Measurements from ENCODE around the gene TMEM52B.
"Not testable (repeated sequence)": the region's sequence is repeated elsewhere in the genome, so short reads cannot be mapped to it uniquely, and the experiment has no call there.

TMEM52B gene

DNA sequence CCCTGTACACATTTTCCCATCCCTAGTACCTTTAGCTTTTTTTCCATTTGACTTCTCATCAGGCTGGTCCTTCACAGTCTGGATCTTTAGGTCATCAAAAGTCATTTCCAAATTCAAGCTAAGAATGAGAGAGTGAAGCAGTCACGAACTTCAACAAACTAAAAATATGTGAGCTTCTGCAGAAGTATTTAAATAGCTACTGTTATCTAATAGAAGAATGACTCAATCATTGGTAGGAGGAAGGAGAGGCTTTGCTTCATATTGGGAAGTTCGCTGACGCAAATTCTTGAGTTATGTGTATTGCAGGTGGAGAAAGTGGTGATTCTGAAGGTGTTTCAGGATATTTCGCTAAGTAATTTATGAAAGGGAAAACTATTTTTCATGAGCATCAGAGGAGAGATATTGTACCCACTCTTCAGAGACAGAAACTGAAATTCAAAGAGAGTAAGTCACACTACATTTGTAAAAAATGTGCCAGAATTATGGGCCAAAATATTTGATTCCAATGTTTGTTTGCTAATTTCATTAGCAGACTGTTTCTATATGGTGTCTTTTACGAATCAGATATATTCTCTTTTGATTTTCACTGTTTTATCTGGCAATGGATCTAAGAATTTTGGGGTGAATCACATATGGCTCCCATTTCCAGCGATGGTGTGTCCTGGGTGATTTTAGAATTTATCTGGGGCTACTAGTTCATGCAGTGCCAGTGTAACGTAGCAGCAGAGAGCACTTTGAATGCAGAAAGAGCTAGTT is 6.7 kb upstream of the TMEM52B start, which contains the start of gene OLR1:
Gene OLR1 (minus strand): TSS at position 160 of the 756 bp plus-strand sequence. CDS start 55 bp downstream, at position 105.
- DNase-seq (ENCODE audit: low spot score): no peak

DNA sequence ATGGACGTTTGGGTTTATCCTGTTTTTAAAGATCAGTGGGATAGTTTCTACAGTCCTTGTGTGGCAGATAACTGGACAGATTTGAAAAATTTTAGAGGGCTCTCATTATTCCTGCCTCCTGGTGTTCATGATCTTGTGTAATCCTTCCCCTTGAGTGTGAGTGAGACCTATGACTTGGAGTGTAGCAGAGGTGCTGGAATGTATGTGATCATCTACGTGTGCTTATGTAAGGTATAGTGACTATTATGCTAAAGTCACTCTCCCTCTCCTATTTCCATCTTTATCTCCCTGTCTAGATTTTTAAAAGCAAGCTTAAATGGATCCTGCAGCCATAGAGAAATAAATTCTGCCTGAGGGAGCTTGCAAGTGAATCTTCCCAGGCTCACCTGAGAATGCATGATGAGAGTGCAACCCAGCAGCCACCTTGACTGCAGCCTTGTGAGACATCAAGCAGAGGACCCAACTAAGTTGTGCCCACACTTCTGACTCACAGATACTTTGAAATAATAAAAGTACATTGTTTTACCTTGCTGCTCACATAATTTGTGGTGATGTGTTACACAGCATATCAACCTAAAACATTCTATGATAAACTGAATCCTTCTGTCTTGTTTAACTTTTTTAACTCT is 3.7 kb upstream of the TMEM52B start:
- no peak for DNase-seq (ENCODE audit: low spot score)

DNA sequence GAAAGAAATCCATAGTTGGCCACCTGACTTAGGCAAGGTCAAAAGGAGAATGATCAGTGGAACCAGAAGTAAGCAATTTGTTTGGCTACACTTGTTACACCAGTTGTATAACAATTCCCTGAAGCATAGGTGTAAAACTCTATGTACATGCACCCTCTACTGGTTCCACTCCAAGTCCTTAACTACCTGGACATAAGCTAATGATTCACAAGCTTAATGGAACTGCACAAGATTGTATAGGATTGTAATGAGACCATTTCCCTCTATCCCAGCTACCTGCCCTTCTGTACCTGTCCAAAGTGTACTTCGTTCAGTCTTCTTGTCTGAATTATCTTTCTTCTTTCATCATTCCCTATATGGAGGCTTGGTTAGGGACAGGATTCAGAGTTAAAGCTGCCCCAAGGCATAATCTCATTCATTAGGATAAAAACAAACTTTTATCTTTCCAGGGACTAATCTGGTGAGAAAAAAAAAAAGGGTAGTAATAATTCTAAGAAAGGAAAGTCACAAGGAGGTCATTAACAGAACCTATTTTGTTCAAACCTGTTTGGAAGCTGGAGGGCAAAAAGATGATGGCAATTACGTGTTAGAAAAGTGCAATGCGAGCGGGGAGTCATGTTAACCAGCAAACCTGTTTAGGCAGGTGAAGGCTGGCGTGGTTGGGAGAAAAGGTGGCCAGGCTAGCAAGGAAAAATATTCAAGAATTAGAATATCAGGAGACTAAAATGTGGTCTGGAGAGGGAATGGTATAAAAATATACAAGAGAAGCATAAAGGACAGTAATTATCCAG is 2.8 kb upstream of the TMEM52B start:
- no peak for DNase-seq (ENCODE audit: low spot score)

DNA sequence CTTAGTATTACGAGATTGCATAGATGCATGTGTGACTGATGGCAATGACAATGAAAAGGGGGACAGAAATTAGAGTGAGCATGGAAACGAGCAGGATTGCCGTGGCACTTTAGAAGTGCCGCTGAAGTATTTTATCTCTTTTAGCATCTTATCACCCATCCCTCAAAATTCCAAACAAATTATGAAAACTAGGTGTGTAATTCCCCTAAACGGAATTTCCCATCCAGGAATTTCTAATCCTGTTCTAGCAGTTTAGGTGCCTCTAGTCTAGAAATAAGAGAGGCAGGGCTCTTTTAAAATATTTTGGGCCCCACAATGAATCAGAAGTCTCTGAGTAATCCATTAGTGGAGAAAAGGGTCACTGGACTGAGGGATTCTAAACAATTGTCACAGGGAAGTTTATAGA is 947 bp downstream of the TMEM52B start:
- no peak for DNase-seq (ENCODE audit: low spot score)

DNA sequence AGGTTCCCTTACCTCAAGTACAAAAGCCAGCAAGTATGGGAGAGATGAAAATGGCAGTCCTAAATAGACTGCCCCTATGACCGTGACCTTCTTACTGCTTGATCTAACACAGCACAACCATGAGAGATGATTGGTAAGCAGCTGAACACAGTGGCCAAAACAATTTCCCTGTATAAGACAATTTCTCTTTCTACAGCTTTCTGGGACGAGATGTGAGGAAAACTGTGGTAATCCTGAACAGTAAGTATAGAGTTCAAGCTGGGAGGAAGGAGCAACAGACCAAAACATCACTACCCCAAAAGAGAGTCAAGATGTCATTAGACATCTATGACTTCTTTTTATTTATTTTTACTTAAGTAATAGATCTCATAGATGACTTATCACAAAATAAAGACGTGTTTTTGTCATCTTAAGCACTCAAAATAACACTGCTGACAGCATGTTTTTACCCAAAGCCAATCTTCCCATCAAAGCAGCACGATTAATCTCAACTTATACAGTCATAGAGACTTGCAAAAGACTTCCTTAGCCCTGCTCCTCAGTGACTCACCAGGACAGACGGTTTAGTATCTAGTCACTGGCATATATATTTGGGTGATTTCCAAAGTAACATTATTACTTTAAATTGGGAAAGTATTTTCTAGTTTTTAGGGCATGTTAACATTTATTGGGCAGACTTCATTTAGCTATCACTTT is 3.7 kb downstream of the TMEM52B start:
- no peak for DNase-seq (ENCODE audit: low spot score)

DNA sequence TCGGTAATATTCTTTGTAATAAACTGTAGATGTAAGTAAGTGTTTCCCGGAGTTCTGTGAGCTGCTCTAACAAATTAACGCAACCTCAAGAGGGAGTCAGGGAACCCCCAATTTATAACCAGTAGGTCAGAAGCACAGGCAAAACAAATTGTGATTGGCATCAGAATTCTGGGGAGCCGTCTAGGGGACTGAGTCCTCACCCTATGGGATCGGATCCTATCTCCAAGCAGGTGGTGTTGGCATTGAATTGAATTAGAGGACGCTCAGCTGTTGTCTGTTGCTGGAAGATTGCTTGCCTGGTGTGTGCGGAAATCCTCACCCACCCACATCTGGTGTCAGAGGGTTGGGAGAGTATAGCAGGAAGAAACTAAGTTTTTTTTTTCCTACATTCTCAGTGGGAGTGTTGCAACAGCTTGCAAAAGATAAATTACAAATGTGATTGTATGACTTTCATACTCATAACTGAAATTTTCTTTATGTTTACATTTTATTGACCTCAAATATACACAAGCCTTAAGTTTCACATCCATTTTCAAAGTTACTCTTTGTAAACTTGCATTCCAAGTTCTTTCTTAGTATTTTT is 5.5 kb downstream of the TMEM52B start:
- DNase-seq (ENCODE audit: low spot score): no peak

DNA sequence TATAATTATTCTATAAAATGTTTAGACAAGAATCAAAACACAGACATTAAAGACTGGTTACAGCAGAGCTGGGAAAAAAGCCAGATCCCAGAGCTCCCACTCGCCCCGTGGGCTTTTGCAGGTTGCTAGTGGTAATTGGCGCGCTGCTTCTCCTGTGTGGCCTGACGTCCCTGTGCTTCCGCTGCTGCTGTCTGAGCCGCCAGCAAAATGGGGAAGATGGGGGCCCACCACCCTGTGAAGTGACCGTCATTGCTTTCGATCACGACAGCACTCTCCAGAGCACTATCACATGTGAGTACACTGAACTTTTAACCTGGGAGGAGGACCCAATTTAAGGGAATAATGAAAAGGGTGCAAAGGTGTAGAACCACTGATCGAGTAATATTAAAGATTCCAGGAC is 7.5 kb downstream of the TMEM52B start:
- no peak for DNase-seq (ENCODE audit: low spot score)

DNA sequence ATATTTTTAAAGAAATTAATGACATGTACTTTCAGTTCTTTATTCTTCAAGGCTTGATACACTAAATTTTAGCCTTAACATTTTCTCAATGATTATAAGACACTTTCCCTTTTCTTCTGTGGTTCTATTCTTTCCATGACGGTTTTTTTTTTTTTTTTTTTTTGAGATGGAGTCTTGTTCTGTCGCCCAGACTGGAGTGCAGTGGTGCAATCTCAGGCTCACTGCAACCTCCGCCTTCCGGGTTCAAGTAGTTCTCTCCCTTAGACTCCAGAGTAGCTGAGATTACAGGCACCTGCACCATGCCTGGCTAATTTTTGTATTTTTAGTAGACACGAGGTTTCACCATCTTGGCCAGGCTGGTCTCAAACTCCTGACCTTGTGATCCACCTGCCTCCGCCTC is 8.1 kb downstream of the TMEM52B start:
- not testable (repeated sequence) for DNase-seq (ENCODE audit: low spot score)

DNA sequence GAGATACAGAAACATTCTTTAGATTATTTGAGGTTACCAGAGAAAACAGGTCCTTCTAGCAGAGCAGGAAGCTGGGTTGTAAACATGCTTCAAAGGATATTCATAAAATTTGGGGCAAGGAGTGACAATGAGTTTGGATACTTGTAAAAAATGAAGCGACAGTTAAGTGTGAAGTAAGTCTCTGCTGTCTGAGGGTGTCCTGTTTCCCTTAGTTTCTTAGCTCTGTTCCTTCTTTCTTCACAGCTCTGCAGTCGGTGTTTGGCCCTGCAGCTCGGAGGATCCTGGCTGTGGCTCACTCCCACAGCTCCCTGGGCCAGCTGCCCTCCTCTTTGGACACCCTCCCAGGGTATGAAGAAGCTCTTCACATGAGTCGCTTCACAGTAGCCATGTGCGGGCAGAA is 10.8 kb downstream of the TMEM52B start:
- no peak for DNase-seq (ENCODE audit: low spot score)

DNA sequence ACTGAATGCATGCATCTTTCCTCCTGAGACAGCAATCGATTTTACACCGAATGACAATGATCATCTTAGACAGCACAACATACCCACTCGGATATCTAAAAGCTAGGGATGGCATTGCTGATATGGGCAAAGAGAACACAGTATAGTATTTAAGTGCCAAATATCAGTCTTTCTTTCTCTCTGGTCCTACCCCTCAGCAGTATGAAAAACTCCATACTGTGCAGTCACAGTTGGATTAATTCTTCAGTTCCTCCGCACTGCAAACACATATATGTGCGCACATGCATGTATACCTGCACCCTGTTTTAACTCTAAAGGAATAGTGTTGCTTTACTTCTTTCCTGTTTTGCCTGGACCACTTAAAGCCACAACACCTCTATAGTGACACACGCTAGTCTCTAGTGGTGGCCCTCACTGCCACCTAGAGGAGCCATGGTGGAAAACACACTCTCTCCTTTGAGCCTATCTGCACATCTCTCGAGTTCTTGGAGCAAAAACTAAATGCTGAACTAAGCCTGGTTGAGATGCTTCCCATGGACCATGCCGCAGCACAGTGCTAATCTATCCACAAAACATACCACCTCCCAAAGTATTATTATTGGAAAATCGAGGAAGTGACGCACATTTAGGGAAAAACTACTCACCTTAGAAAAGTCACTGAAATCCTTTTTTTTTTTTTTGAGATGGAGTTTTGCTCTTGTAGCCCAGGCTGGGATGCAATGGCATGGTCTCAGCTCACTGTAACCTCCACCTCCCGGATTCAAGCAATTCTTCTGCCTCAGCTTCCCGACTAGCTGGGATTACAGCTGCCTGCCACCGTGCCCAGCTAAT is 11.9 kb downstream of the TMEM52B start:
- DNase-seq (ENCODE audit: low spot score): peak; percentile 64

DNA sequence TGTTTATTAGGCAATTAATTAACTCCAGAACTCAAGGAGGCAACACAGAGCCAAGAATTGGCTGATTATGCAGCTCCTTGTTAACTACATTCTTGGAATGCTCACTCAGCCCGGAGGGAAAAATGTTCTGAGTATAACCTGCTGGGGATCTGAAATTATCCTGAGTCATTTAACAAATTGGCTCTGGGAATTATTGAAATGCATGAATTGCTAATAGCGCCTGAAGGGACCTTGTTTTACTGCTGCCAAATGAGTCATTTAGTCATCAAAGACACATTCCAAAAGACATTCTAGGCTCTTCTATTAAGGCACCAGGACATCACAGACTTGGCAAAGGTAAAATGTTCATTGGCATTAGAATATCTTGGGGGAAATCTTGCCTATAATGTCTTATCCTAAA is 13.0 kb downstream of the TMEM52B start:
- DNase-seq (ENCODE audit: low spot score): no peak

DNA sequence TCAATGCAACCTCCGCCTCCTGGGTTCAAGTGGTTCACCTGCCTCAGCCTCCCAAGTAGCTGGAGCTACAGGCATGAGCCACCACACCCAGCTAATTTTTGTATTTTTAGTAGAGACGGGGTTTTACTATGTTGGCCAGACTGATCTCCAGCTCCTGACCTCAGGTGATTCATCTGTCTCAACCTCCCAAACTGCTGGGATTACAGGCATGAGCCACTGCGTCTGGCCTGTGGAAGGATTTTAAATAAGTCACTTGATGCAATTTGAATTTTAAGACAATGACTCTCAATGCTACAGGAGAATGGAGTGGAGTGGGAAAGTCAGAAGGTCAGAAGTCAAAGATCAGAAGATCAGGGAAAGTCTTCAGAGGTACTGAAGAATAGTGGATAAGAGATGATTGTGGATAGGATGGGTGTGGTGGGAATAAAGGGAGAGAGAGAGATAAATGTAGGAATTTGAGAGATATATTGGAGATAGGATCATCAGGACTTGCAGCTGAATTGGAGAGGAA is 15.4 kb downstream of the TMEM52B start:
- DNase-seq (ENCODE audit: low spot score): no peak

DNA sequence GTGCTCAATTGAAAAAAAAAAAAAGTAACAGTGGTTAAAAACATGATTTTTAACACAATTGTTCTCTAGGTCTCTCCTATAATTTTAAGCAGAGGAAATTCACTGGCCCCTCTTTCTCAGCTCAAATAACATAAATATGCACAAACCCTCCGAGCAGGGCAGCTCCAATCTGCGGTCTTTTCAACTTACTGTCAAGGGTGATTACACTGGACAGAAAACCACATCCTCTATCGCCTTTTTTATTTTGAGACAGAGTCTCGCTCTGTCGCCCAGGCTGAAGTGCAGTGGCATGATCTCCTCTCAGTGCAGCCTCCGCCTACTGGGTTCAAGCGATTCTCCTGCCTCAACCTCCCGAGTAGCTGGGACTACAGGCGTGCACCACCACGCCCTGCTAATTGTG is 17.4 kb downstream of the TMEM52B start:
- DNase-seq (ENCODE audit: low spot score): no peak

DNA sequence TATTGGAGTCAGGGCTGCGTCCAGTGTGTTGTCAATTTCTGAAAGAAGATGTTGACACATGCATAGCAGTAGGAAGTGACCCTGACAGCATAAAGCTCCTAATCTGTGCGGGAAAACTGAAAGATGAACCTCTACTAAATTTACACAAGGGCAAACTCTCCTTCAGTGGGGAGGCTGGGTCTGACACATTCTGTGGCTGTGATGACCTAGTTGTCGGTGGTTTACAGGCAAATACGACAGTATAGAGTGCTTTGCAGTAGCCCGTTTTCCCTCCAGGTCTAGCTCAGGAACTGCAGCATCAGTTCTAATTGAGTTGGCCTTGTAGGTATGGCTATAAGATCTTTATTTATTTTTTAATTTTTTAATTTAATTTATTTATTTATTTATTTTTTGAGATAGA is 19.0 kb downstream of the TMEM52B start:
- no peak for DNase-seq (ENCODE audit: low spot score)

DNA sequence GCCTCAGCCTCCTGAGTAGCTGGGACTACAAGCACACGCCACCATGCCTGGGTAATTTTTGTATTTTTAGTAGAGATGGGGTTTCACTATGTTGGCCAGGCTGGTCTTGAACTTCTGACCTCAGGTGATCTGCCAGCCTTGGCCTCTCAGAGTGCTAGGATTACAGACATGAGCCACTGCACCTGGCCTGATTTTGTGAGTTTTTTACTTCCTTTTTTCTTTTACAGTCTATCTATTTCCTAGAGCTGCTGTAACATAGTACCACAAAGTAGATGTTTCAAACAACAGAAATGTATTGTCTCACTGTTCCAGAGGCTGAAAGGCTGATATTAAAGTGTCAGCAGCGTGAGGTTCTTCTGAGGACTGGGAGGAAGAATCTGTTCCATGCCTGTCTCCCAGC is 25.7 kb downstream of the TMEM52B start:
- not testable (repeated sequence) for DNase-seq (ENCODE audit: low spot score)

DNA sequence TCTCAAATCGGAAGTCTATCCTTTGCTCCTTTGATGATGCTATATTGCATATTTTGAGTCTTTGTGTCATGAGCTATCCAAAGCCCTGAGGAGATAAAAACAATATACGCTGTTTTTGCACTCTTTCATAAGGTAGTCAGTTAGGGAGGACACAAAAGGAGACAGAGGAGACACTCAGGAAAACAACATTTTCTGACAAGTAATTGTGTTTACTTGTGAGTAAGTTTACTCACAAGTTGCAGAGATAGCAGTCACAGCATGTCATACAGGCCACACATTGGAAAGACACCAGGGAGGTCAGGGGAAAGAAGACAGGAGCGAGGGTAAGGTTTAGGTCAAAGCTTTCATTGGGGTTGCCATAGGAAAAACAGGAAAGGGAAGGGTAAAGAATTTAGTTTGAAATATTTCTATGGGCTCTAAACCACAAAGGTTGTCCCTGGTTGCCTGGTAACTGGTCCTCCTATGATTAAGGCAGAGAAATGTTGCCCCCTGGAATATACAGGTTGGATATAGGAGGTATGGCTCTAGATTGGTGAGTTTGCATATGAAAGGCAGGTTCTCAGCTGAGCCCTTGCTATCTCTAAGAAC is 26.5 kb downstream of the TMEM52B start:
- DNase-seq (ENCODE audit: low spot score): no peak

DNA sequence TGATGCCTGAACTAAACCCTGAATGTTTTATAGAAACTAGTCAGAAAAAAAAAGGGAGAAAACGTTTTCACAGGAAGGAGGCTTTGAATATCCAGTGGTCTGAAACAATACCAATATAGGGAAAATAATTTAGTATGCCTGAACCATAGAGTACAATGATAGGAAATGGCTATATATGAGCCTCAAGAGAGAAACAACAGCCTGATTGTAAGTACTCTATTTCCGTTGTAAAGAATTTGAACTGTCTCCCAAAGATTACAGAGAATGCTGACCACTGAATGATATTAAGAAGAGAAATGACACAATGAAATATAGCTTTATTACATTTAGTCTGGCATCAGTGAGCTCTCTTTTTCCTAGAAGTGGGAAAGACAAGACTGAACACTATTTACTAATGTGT is 28.3 kb downstream of the TMEM52B start:
- DNase-seq (ENCODE audit: low spot score): no peak

DNA sequence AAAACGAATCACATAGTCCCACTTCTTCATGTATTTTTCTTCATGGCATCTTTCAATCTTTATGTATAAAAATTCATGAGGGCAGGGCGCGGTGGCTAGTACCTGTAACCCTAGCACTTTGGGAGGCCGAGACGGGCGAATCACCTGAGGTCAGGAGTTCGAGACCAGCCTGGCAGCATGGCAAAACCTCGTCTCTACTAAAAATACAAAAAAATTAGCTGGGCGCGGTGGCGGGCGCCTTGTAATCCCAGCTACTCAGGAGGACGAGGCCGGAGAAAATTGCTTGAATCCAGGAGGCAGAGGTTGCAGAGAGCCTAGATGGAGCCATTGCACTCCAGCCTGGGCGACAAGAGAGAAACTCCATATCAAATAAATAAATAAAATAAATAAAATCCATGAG is 31.4 kb downstream of the TMEM52B start:
- no peak for DNase-seq (ENCODE audit: low spot score)

DNA sequence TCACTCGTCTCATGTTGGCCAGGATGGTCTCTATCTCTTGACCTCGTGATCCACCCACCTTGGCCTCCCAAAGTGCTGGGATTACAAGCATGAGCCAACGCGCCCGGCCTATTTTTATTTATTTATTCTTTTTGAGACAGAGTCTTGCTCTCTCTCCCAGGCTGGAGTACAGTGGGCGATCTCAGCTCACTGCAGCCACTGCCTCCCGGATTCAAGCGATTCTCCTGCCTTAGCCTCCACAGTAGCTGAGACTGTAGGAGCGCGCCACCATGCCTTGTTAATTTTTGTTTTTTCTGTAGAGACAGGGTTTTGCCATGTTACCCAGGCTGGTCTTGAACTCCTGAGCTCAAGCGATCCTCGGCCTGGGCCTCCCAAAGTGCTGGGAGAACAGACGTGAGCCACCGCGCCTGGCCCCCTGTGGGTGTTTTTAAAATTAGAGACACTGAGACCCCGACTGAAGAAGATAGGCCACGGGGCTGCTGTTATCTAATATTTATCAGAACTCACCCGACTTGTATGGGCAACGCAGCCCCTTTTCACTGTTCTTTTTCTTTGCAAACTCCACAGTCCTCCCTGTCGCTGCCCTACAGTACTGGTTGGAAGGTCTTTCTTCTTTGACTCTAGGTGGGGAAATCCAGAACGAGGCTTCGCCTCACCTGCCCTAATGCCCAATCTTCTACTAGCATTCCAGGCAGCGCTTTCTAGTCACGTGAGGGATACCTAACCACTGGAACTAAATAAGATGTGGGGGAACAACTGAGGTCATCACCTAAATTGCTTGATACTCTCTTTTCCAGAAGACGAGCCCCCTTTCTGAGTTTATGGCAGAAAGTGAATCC is 32.5 kb downstream of the TMEM52B start:
- no peak for DNase-seq (ENCODE audit: low spot score)
